ENCODE measurements around the gene NAALADL1. TPM values are rescaled to one million over a fixed set of nuclear protein-coding genes. Genes with fewer than 3 reads are reported as not detected.

Gene NAALADL1
- total RNA-seq, 1 donor from 2014 or later, result 4.3 TPM

GRCh38 chr11:65021003-65021402 lies 37.4 kb downstream of the NAALADL1 start:
- Mint-ChIP-seq H3K4me1 (ENCODE audit: low read depth) (peaks cover 7% of the 10 kb centered on the region), H3K27me3 (no peaks in the 10 kb centered on the region), H3K27ac (no peak overlapping the region), H3K9me3 (ENCODE audit: low read depth) (no peaks in the 10 kb centered on the region), H3K4me3 (ENCODE audit: low read depth) (no peak overlapping the region), H3K36me3 (ENCODE audit: insufficient read depth) (peaks cover 8% of the 10 kb centered on the region)
- TF ChIP-seq CTCF (IDR thresholded peaks at IDR 0.05; ENCODE audit: unreplicated experiment), result no peak
- DNase-seq (ENCODE audit: low spot score, unreplicated experiment), result no peak

GRCh38 chr11:65019824-65020223 lies 38.5 kb downstream of the NAALADL1 start:
- no peaks in the 10 kb centered on the region for H3K27me3 Mint-ChIP-seq
- H3K4me3 Mint-ChIP-seq (ENCODE audit: low read depth), result no peak overlapping the region
- DNase-seq (ENCODE audit: low spot score, unreplicated experiment), result no peak
- H3K36me3 Mint-ChIP-seq (ENCODE audit: insufficient read depth), result peaks cover 8% of the 10 kb centered on the region
- peaks cover 7% of the 10 kb centered on the region for H3K4me1 Mint-ChIP-seq (ENCODE audit: low read depth)
- TF ChIP-seq CTCF (IDR thresholded peaks at IDR 0.05; ENCODE audit: unreplicated experiment), result no peak
- no peaks in the 10 kb centered on the region for H3K9me3 Mint-ChIP-seq (ENCODE audit: low read depth)
- H3K27ac Mint-ChIP-seq, result no peak overlapping the region

- no peak for TF ChIP-seq CTCF (IDR thresholded peaks at IDR 0.05; ENCODE audit: unreplicated experiment)
- peaks cover 8% of the 10 kb centered on the region for H3K36me3 Mint-ChIP-seq (ENCODE audit: insufficient read depth)
Observed at GRCh38 chr11:65017937-65018336, 40.4 kb downstream of the NAALADL1 start.

DNA sequence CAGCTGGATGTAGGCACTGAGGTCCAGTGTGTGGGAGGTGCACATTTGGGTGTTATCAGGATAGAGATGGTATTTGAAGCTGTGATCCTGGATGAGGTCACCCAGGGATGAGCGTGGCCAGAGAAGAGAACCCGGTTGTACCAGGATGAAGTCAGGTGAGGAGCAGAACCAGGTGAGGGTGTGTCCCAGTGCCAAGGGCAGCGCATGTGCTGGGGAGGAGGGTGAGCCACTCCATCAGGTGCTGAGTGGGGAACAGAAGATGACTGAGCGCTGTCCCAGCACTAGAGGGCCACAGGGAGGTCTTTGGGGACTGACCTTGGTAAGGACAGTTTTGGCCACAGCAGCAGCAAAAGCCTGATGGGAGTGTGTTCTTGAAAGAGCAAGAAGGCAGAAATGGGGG lies 41.6 kb downstream of the NAALADL1 start:
- no peaks in the 10 kb centered on the region for H3K27me3 Mint-ChIP-seq
- H3K27ac Mint-ChIP-seq, result peak overlapping the region; percentile 54
- no peak for DNase-seq (ENCODE audit: low spot score, unreplicated experiment)
- peaks cover 5% of the 10 kb centered on the region for H3K4me1 Mint-ChIP-seq (ENCODE audit: low read depth)
- no peak for TF ChIP-seq CTCF (IDR thresholded peaks at IDR 0.05; ENCODE audit: unreplicated experiment)
- H3K9me3 Mint-ChIP-seq (ENCODE audit: low read depth), result no peaks in the 10 kb centered on the region
- no peak overlapping the region for H3K4me3 Mint-ChIP-seq (ENCODE audit: low read depth)
- H3K36me3 Mint-ChIP-seq (ENCODE audit: insufficient read depth), result peaks cover 8% of the 10 kb centered on the region

More at GRCh38 chr11:65017937-65018336, 40.4 kb downstream of the NAALADL1 start:
- H3K27ac Mint-ChIP-seq, result no peak overlapping the region
- no peaks in the 10 kb centered on the region for H3K27me3 Mint-ChIP-seq
- no peak for DNase-seq (ENCODE audit: low spot score, unreplicated experiment)
- H3K4me1 Mint-ChIP-seq (ENCODE audit: low read depth), result peaks cover 7% of the 10 kb centered on the region
- H3K4me3 Mint-ChIP-seq (ENCODE audit: low read depth), result no peak overlapping the region
- no peaks in the 10 kb centered on the region for H3K9me3 Mint-ChIP-seq (ENCODE audit: low read depth)

DNA sequence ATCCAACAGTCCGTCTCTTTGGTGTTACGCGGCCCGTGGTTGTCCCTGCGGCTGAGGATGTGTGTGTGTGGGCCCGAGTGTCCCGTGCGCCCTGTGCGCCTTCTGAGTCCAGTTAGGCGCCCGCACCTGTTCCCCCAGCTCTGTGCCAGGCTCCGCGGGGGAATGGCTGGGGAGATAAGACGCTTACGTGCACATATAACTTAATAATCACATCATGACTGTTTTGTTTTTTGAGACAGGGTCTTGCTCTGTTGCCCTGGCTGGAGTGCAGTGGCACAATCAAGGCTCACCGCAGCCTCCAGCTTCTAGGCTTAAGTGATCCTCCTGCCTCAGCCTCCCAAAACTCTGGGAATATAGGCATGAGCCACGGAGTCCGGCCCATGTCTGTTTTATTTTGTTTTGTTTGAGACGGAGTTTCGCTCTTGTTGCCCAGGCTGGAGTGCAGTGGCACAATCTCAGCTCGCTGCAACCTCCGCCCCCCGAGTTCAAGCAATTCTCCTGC lies 43.6 kb downstream of the NAALADL1 start:
- peak overlapping the region; percentile 82 for H3K4me3 Mint-ChIP-seq (ENCODE audit: low read depth)
- no peaks in the 10 kb centered on the region for H3K9me3 Mint-ChIP-seq (ENCODE audit: low read depth)
- H3K4me1 Mint-ChIP-seq (ENCODE audit: low read depth), result peaks cover 5% of the 10 kb centered on the region
- peak overlapping the region; percentile 92 for H3K27ac Mint-ChIP-seq
- H3K27me3 Mint-ChIP-seq, result no peaks in the 10 kb centered on the region
- DNase-seq (ENCODE audit: low spot score, unreplicated experiment), result no peak
- TF ChIP-seq CTCF (IDR thresholded peaks at IDR 0.05; ENCODE audit: unreplicated experiment), result no peak
- peaks cover 8% of the 10 kb centered on the region for H3K36me3 Mint-ChIP-seq (ENCODE audit: insufficient read depth)

Data from progenitor cell of endocrine pancreas (in vitro differentiated cells).